Measurements from ENCODE around the gene SIGLEC5.

SIGLEC5 gene

DNA sequence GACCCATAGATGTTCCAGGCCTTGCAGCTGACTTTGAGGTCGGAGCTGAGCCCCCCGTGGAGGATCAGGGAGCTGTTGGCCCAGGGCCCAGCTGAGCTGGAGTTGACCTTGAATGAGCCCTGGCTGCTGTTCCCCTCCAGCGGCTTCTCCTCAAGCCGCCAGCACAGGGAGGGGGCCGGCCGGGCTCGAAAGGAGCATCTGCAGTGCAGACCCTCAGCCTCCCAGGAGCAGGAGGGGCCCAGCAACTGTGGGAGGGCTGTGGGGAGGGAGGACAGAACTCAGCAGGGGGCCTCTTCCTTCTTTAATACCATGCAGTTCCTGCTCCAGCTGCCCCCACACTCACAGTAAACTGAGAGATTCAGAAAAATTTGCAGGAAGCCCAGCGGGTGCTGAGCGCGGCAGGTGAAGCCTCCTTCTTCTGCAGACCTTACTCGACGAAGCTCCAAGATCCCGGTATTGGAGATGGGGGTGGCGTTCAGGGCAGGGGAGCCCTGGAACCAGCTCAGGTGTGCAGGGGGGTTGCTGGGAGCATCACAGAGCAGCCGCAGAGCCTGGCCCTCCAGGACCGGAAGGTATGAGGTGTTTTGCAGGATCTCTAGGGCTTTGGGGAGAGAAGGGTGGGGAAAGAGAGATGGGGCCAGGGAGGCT lies 2.6 kb downstream of the SIGLEC5 start:
- no peak for DNase-seq

DNA sequence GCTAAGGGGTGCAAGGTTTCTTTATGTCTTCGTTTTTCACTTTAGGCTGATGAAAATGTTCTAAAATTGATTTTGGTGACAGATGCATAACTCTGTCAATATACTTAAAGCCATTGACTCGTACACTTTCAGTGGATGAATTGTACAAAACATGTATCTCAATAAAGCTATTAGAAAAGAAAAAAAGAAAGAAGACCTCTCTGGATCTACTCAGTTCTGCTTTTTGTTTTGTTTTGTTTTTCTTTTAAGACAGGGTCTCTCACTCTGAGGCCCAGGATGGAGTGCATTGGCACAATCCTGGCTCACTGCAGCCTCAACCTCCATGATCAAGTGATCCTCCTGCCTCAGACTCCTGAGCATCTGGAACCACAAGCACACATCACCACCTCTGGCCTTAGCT lies 3.5 kb downstream of the SIGLEC5 start:
- no peak for DNase-seq

DNA sequence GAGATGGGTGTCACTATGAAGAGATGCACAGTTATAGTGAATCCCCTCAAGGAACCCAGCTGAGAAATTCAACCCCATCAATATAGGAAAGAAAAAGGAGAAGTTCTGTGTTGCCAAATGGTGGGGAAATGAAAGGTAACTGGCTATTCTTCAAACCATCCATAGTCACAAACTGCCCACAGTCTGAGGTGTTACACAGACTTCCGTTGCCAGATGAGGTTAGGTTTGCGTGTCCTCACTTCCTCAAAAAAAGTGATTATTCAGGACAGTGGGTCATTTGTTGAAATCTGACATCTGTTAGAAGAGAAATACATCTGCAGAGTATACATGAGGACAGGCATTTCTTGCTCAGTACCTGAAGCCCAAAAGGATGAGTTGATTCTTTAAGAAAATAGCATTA lies 9.0 kb downstream of the SIGLEC5 start:
- DNase-seq = no peak

DNA sequence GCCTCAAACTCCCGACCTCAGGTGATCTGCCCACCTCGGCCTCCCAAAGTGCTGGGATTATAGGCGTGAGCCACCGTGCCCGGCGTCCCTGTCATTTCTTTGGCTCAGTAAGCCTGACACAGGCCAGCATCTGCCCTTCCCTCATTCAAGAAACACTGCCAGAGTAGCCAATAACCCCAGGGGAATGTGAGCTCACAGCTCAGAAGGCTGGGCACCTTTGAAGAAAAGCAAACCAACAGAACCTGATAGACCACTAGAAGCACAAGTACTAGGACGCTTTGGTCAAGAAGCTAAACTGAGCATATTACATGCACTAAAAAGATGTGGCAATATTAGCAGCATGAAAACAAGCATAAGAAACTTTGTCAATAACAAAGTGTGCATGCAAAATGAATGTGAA lies 14.2 kb downstream of the SIGLEC5 start:
- no peak for DNase-seq

DNA sequence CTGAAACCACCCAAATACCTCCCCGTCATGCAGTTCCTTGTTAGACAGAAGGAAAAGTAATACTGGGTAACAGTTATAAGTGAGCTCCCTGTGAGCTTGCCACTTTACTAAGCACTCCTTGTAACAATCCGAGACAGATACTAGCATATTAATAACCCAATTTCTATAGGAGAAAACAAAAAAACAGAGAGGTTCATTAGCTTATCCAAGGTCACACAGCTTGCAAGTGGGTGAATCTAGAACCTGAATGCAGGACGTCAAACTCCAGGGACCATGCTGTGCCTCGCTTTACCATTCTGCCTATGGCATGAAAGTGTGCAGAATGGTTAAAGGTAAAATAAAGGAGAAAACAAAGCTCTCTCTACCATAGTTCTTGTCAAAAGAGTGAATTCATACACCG lies 15.4 kb downstream of the SIGLEC5 start:
- DNase-seq = no peak

DNA sequence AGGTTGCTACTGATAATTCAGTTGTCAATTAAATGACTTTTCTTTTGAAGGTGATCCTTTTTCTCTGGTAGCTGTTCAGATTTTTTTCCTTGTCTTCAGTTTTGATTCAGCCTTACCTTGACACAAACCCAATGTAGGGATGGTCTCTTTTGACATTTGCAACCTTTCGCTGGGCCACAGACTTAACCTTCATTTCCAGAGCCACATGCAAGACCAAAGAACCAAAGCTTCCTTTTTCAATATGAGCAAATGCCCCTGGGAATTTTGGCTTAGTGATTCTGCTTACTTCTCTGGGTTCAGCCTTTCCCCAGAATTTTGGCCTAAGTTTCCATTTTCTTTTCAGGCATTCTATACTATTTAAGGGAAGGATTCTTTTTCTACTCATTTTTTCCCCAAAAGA lies 19.6 kb downstream of the SIGLEC5 start:
- DNase-seq = no peak

DNA sequence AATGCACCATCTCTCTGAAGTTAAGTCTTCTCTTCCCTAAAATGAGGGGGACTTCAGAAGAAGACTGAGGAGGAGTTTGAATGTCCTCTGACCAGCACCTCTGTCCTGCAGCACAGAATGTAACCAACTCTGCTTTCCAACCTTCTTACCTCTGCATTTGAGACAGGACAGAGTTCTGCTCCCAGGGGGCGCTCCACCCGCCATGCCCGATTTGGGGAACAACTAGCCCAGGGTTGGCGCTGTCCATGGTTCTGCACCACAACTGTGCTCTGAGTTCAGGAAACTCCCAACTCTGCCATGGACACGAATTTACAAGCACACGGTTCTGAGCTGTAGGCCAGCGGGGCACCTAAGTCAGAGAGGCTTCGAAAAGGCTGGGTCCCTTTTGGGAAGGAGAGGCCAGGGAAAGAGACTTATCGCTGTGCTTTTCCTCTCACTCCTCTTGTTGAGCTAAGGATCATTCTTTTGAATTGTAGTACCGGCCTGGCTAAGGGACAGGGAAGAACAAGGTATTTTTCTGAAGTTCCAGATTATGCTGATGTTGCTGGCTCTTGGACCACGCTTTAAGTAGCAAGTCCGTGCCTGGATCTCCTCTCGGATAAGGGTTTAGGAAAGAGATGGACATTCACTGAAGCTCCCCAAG lies 22.2 kb downstream of the SIGLEC5 start:
- no peak for DNase-seq

DNA sequence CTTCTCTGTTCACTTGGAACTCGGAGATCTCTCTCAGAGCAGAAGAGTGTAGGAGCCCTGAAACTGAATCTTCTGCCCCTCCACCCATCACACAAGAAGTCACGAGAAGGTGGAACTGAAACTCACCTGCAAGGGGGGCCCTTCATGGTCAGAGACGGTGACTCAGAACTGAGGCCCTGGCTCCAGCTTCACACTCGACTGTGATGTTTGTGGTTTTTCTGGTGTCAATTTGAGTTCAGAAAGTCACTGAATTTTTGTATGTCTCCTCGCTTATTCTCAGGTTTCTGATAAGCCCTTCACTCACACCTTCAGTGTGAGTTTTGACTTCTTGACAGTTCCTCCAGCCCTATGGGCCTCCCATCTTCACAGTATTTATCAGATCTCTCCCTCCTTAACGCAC lies 23.1 kb downstream of the SIGLEC5 start:
- no peak for DNase-seq

DNA sequence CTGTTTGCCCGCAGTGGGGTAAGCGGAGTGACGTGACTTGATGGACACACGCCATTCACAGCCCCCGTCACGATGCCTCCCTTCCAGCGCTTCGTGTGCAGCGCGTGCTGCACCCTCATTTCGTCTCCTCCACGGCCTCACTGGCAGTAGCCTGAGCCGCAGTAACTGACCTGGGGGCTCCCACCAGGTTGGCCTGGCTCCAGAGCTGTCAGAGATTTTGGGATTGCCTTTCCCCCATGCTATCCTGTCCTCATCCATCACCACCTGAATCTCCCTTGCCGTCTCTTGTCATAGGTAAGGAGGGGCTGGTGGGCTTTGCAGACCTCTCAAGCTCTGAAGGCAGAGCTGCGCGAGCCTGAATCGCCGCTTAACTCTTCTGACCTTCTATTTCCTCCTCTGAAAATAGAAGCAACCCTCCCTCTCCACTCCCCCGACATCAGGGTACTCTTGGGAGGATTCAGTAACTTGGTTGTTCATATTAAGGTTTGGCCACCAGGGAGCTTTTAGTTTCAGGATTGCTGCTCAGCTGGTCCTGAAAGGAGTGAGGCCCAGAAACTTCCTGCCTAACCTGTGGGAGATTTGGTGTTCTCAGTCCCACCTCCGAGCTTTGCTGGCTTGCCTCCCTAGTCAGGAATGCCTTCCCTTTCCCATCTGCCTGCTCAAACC lies 27.9 kb downstream of the SIGLEC5 start:
- DNase-seq = no peak

DNA sequence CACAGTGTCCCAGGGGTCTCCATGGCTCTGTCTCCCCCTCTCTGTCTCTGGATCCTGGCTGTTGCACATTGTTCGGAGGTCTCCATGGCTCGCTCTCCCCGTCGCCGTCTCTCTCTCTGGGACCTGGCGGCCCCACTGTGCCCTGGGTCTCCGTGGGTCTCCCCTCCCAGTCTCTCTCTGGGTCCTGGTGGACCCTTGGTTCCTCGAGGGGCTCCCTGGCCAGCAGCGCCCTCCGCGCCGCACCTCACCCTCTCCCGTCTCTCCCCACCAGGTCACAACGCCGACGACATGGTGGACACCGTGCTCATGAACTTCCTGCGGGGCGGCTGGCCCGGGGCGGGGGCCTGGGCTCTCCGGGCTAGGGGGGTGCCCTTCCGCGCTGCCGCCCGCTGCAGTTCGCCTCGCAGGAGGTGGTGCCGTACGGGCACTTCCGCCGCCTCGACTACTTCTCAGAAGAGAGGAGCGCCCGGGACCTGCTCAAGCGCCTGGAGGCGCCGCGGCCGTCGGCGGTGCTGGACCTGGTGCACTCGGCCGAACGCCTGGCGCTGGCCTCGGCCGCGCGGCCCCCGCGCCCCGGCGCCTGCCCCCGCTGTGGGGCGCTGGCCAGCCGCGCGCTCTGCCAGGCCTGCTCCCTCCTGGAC lies 29.1 kb downstream of the SIGLEC5 start:
- no peak for DNase-seq

DNA sequence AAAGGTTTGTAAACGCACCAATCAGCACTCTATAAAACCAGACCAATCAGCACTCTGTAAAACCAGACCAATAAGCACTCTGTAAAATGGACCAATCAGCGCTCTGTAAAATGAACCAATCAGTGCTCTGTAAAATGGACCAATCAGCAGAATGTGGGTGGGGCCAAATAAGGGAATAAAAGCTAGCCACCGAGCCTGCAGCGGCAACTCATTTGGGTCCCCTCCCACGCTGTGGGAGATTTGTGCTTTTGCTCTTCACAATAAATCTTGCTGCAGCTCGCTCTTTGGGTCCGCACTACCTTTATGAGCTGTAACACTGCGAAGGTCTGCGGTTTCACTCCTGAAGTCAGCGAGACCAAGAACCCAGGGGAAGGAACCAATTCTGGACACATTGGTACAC lies 31.1 kb downstream of the SIGLEC5 start:
- no peak for DNase-seq

DNA sequence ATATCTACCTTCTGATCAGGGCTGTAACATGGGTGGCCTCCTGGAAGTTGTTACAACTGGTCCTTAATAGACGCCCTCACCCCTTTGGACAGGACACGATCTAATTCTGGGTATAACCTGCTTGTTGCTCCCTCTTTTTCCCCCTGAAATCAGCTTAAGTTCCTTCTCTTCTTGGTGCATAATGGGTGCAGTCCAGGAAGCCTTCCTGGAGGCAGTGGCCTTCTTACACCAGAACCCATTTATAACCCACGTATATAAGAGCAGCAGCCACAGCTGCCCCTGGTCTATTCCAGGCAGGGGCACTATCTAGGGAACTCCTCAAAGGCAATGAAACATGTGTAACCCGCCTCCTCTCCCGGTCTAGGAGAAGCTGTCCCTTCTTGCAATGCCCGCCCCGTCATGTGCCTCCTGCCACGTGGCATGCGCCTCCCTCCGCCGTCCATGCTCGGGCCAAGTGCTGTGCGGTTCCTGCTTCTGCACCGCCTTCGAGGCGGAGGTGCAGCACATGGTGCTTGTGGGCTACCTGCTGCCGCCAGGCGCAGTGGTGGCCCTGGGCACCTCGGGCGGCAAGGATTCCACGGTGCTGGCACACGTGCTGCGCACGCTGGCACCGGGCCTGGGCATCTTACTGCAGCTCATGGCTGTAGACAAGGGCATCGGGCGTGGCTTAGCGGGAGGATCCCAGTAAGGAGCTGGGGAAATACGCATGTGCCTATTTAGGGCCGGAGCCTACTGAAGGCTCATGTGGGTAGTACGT lies 31.9 kb downstream of the SIGLEC5 start:
- DNase-seq = no peak

DNA sequence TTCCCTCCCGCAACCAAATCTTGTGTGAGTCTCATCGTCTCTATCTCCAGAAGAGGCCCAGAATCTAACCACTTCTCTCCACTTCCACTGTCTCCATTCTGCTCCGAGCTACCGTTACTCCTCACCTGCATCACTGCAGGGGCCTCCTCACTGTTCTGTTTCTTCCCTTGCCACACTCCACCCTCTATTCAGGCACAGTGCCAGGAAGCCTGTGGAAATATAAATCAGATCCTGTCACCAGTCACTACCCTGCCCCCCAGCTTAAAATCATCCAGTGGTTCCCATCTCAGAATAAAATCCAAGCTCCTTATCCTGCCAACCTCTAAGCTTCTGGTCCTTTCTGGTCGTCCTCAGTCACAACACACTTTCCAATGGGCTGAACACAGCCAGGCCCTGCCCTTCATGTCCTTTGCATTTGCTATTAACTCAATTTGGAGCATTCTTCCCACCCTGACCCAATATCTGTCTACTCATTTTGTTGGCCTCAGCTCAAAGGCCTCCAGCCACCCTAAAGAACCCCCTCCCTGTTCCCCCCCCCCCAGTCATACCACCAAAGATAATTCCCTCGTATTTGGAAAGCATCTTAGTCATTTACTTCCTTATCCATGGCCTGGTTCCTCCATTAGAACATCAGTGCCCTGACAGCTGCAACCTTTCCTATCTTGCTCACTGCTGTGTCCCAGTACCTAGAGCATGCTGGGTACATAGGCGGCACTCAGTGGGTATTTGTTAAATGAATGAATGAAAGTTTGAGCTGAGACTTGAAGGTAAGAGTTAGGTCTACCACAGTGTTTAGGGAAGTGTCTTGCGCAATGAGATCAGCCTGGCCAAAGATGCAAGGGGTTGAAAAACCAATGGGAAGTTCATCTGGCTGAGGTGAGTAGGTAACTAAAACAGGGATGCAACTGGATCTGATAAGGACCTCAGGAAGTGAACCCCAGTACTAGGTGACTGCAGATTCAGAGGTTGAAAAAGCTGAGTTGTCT lies 34.7 kb downstream of the SIGLEC5 start:
- DNase-seq = no peak

DNA sequence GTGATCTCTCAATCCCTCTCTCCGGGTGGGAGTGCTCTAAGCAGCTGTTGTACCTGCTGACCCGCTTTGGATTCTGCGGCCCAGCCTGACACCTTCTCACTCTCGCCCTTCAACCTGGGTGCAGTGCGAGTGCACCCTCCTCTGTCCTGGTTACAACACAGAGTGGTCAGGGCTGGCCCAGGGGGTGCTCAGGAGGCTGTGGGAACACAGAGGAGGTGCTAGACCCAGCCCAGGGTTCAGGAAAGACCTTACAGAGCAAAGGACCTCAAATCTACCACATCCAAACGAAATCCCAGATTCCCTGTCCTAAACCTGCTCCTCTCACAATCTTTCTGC lies 35.5 kb downstream of the SIGLEC5 start:
- no peak for DNase-seq

DNA sequence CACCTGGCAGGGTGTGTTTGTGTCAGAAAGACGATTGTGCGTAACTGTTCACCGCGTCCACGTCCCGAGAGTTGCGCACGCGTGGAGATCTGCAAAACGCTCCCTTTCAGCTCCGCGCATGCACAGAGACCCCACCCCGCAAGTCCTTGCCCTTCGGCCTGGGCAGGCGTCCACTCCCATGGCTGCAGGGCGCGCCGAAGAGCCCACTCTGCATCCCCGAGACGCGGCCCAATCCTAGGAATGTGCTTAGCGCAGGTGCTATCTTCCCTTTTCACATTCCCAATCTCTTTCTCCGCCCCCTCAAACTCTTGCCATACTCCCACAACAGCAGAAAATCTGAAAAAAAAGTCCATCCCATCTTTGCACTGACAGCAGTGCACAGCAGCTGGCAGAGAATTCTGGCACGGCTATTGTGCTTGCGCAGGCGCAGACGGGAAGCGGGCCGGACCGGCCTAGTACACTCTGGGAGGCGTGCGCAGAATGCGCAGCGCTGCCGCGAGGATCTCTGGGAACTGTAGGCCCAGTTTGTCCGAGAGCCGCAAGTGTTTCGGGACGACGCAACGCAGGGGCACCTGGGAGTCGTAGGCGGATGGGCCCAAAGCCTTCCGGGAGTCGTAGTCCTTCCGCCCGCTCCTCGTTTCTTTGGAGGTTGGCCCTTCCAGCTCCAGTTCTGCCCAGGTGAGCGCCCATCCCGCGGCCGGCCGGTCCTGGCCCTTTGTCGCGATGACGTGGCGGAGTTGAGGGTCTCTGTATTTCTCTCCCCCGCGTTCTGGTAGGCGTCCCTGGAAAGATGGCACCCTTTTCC lies 36.0 kb downstream of the SIGLEC5 start:
- peak; percentile 85 for DNase-seq

DNA sequence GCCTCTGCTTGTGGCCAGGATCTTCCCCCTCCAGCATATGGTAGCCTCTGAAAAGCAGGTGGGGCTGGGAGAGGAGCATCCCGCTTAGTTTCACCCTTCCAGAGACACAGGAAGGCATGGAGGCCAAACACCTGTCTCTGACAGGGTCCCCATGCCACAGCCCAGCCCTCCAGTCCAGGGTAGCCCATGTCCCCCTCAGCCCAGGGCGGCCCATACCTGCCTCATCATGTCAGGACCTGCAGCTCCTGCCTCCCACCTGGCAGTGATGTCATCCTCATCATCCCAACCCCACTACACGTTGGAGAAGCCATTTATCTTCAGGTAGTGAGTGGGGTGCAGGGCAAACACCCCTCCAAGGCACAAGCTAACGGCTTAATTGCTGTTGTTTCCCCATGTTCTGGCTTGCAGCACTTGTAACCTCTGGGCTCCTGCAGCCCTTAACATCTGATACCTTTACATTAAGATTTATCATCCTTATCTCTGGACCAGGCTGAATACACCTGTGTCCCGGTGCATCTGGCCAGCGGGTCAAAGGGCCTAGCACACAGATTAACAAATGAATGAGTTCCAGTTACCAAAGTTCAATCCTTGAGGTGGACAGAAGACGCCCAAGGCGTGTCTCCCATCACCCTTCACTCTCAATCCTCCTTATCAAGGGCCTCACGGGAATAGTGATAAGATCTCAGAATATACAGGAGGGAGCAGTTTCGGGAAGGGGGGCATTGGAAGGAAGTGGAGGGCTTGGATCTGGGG lies 36.9 kb downstream of the SIGLEC5 start:
- DNase-seq = no peak

DNA sequence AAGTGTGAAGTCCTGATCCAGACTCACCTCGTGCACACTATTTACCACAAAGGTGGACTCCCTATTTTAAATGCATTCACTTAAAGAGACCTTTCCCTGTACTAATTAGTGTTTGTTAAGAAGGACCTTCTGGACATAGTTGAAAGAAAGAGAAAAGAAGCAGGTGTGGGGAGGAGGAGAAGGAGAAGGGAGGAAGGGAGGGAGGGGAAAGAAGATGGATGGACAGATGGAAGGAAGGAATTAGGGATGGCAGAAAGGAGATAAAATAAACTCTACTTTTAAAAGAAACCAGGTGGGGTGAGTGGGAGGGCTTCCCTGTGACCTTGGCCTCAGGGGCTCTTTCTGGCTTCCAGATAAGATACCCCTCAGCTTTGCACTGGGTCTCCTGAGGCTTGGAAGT lies 37.7 kb downstream of the SIGLEC5 start:
- no peak for DNase-seq

DNA sequence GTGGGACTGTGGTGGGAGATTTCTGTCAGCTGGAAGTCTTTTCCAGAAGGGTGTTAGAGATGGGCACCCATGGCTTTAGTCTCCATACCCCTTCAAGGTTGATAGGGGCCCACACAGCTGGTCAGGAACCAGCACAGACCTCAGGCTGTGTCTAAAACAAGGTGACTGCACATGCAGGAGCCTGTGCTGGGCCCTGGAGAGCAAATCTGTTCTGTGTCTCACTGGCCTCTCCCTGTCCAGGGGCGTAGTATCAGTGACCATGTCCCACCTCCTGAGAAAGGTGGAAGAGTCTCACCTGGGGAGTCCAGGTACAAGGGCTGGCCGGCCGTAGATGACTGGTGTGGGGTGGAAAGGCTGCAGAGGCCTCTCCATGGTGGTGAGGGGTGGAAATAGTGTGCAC lies 39.8 kb downstream of the SIGLEC5 start:
- no peak for DNase-seq

DNA sequence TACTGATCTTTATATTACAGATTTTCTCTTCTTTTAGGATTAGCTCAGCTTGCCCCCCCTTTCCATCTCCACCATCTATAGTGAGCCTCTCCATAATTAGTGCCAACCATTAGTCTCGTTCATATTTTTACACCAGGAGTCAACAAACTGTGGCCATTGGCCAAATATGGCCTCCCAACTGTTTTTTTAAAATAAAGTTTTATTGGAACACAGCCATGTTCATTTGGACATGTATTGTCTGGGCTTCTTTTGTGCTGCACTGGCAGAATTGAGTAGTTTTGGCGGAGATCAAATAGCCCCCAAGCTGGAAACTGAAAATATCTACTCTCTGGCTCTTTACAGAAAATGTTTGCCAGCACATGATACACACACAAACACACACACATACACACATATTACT lies 40.7 kb downstream of the SIGLEC5 start:
- DNase-seq = no peak

All from cerebellar nuclear complex (tissue), 1 donor.